HFFc6 (cell line): ENCODE results near the gene ATXN7L3B. TPM values are rescaled to one million over a fixed set of nuclear protein-coding genes. Genes with fewer than 3 reads are reported as not detected.
"Not testable (repeated sequence)": the region's sequence is repeated elsewhere in the genome, so short reads cannot be mapped to it uniquely, and the experiment has no call there.

Source experiments
- DNase-seq: peaks from one replicate; pipeline ENCODE4 v3.0.0-alpha.2; 2018
- H3K27ac Mint-ChIP-seq: 2 replicates; pipeline ENCODE4 v1.8.0; 2020; ENCODE audit warnings: mild to moderate bottlenecking, mixed read lengths
- H3K27me3 Mint-ChIP-seq: 2 replicates; pipeline ENCODE4 v1.8.0; 2021; ENCODE audit warnings: mild to moderate bottlenecking, moderate library complexity, mixed read lengths; ENCODE audit not compliant: insufficient read depth
- H3K36me3 Mint-ChIP-seq: 2 replicates; pipeline ENCODE4 v1.8.0; 2021; ENCODE audit warnings: low read depth, mixed read lengths
- H3K4me1 Mint-ChIP-seq: 2 replicates; pipeline ENCODE4 v1.8.0; 2020; ENCODE audit warnings: low read depth, mixed read lengths
- H3K4me3 Mint-ChIP-seq: 2 replicates; pipeline ENCODE4 v1.8.0; 2020; ENCODE audit warnings: mild to moderate bottlenecking, moderate library complexity, mixed read lengths
- H3K9me3 Mint-ChIP-seq: 2 replicates; pipeline ENCODE4 v1.8.0; 2020; ENCODE audit warnings: mild to moderate bottlenecking, mixed read lengths
- total RNA-seq, 6 experiments: library from RNA; stranded (reverse); fragmentation: NEBNext Ultra II Directional; extraction: Animal tissue kit (Norgen Biotek cat#: 25700); gene quantifications; 2 replicates in 1 of 6; 3 replicates in 5 of 6; pipeline ENCODE4 v1.2.3, GENCODE V29; 2021
- TF ChIP-seq, protein P1 (sequence below): fragments of 200-600 bp; sonication (generic); IDR thresholded peaks from 2 replicates; pipeline ENCODE4 v1.5.0; 2021; ENCODE audit warnings: antibody characterized with exemption, mild to moderate bottlenecking

ATXN7L3B gene
- total RNA-seq, 6 experiments from 2014 or later, result 18.3 to 24.0 (median 20.5) TPM

DNA sequence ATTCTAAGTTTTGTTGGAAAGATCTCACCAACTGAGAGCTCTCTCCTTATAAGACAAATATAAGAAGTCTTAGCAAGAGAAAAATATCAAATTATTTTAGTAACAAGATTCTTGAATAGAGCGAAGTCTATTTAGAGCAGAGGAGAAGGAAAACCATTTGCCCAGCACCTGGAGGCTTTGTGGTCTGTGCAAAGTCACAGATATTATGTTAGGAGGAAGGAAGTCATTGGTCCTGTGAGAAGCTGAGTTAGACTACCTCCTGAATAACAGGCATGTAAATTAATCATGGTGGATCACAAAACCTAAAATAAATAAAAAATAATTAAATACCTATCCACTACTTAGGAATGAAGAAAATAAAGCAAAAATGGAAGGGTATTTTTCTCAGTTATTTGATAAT, 38.4 kb upstream of the ATXN7L3B start:
- no peaks in the 10 kb centered on the region for H3K36me3 Mint-ChIP-seq
- TF ChIP-seq, protein P1, sequence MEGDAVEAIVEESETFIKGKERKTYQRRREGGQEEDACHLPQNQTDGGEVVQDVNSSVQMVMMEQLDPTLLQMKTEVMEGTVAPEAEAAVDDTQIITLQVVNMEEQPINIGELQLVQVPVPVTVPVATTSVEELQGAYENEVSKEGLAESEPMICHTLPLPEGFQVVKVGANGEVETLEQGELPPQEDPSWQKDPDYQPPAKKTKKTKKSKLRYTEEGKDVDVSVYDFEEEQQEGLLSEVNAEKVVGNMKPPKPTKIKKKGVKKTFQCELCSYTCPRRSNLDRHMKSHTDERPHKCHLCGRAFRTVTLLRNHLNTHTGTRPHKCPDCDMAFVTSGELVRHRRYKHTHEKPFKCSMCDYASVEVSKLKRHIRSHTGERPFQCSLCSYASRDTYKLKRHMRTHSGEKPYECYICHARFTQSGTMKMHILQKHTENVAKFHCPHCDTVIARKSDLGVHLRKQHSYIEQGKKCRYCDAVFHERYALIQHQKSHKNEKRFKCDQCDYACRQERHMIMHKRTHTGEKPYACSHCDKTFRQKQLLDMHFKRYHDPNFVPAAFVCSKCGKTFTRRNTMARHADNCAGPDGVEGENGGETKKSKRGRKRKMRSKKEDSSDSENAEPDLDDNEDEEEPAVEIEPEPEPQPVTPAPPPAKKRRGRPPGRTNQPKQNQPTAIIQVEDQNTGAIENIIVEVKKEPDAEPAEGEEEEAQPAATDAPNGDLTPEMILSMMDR, result no peak
- peaks cover 5% of the 10 kb centered on the region; the same call in 1 of the 2 replicates for H3K9me3 Mint-ChIP-seq
- no peak overlapping the region for H3K4me3 Mint-ChIP-seq
- no peak overlapping the region for H3K27ac Mint-ChIP-seq
- H3K27me3 Mint-ChIP-seq, result no peaks in the 10 kb centered on the region
- DNase-seq, result no peak
- no peaks in the 10 kb centered on the region for H3K4me1 Mint-ChIP-seq

DNA sequence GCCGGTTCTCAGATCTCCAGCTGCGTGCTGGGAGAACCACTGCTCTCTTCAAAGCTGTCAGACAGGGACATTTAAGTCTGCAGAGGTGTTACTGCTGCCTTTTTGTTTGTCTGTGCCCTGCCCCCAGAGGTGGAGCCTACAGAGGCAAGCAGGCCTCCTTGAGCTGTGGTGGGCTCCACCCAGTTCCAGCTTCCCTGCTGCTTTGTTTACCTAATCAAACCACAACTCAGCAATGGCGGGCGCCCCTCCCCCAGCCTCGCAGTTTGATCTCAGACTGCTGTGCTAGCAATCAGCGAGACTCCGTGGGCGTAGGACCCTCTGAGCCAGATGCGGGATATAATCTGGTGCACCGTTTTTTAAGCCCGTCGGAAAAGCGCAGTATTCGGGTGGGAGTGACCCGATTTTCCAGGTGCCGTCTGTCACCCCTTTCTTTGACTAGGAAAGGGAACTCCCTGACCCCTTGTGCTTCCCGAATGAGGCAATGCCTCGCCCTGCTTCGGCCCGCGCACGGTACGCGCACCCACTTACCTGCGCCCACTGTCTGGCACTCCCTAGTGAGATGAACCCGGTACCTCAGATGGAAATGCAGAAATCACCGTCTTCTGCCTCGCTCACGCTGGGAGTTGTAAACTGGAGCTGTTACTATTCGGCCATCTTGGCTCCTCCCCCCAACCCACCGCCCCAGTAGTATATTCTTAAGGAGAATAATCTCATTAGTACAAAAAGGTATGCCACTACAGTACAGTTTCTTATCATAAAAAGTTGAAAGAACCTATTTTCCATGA, 28.6 kb upstream of the ATXN7L3B start:
- H3K4me1 Mint-ChIP-seq, H3K4me3 Mint-ChIP-seq, H3K27ac Mint-ChIP-seq, H3K9me3 Mint-ChIP-seq, H3K36me3 Mint-ChIP-seq, H3K27me3 Mint-ChIP-seq, DNase-seq: not testable (repeated sequence)

DNA sequence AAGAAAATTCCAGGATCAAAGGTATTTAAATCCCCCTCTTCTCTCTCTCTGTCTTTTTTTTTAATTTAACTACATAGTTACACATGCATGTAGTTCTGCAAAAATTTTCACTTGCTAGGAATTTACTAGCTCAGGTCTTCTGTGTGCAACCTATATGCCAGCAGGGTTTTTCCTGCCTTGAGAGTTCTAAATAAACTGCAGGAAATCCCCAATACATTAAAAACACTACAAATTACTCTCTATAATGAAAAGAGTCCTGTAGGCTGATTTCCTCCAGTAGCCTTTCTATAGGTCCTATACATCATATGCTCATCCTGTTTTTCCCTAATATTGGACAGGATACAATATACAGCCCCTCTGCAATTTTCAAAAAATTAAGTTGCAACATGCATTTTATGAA, 27.7 kb upstream of the ATXN7L3B start:
- H3K9me3 Mint-ChIP-seq, result no peaks in the 10 kb centered on the region
- H3K4me3 Mint-ChIP-seq, result no peak overlapping the region
- no peaks in the 10 kb centered on the region for H3K36me3 Mint-ChIP-seq
- H3K4me1 Mint-ChIP-seq, result no peaks in the 10 kb centered on the region
- H3K27me3 Mint-ChIP-seq, result no peaks in the 10 kb centered on the region
- no peak overlapping the region for H3K27ac Mint-ChIP-seq
- TF ChIP-seq, protein P1, result no peak
- DNase-seq, result no peak

DNA sequence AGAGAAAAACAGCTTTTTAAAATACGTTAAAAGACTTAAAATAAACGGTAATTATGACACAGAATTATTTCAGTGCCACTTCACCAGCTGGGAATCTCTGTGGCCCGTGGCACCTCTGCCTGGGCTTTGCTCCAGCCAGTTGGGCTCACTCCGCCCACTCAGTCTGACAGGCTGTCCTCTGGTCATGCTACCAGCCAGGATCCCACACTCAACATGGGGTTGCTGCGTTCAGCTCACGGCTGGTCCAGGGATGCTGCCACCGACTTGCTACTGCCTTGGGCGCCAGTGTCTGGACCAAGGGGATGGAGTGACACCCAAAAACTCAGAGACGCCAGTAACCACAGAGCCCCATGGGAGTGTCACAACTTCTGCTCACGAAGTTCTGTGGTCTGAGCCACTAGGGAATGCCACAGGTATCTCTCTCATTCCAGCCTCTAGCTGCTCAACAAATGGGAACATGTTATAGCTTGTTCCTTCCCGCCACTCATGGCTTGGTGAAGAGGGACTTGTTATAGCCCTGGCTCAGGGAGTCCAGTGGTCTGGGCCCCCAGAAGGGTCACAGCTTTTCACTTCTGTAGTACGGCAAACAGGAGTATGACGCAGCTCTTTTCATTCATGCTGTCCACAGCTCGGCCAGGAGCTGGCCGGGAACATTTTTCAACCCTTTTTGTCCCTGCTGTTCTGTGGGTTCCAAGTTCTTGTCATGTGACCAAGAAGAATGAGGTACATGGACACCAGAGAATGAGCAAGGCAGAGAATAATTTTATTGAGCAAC, 23.4 kb upstream of the ATXN7L3B start:
- no peaks in the 10 kb centered on the region for H3K27me3 Mint-ChIP-seq
- H3K27ac Mint-ChIP-seq, result no peak overlapping the region
- no peak for DNase-seq
- H3K4me3 Mint-ChIP-seq, result no peak overlapping the region
- TF ChIP-seq, protein P1, result no peak
- H3K4me1 Mint-ChIP-seq, result no peaks in the 10 kb centered on the region
- H3K36me3 Mint-ChIP-seq, result no peaks in the 10 kb centered on the region
- no peaks in the 10 kb centered on the region for H3K9me3 Mint-ChIP-seq

DNA sequence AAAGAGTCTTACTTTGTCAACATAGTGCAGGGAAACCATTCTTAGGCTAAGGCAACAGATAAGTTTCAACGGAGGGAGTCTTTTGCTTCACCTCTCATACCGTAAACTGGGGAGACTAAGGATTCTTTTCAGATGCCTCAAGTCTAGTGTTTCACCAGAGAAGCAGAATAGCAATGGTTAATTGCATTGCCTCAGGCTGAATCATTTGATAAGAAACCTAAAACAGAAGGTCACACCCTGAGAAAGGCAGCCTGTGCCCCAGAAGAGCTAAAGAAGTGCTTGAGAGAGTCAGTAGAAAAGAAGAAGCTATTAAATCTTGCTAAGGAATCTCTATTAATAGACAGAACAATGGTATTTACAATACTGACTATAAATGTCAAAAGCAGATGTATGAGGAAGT, 21.8 kb upstream of the ATXN7L3B start:
- H3K36me3 Mint-ChIP-seq, result no peaks in the 10 kb centered on the region
- H3K4me3 Mint-ChIP-seq, result no peak overlapping the region
- TF ChIP-seq, protein P1, result no peak
- no peak overlapping the region for H3K27ac Mint-ChIP-seq
- DNase-seq, result no peak
- no peaks in the 10 kb centered on the region for H3K4me1 Mint-ChIP-seq
- H3K9me3 Mint-ChIP-seq, result no peaks in the 10 kb centered on the region; the same call in 1 of the 2 replicates
- no peaks in the 10 kb centered on the region for H3K27me3 Mint-ChIP-seq

DNA sequence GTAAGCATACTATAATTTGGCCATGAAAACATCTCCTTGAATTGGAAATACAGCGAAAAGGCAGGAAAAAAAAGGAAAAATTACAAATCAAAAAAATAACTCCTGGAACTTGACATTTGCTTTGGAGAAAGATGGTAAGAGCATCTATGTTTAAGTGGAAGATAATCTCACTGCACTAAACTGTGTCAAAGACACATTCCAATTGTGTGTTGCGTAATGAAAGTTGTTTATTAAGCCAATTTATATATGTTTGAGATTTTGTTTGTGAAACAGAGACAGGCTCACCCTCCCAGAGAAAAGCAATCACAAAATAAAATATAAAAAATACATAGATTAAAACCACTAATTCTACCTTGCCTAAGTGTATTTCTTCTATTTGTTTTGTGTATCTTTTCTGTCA, 11.1 kb upstream of the ATXN7L3B start:
- DNase-seq, result no peak
- Mint-ChIP-seq H3K9me3 (no peaks in the 10 kb centered on the region), H3K36me3 (no peaks in the 10 kb centered on the region), H3K4me3 (no peak overlapping the region), H3K4me1 (no peaks in the 10 kb centered on the region), H3K27ac (no peak overlapping the region), H3K27me3 (no peaks in the 10 kb centered on the region; the same call in 1 of the 2 replicates)
- TF ChIP-seq, protein P1, result no peak
